B cell (primary cell): ENCODE measurements around the gene SPOCK3. TPM values are rescaled to one million over a fixed set of nuclear protein-coding genes. Genes with fewer than 3 reads are reported as not detected.

Experiments
- ATAC-seq: fragments of 200-7000 bp; cut with Tn5 transposase; one replicate; pipeline ENCODE4 v1.10.0; 2021; ENCODE audit warnings: low read depth, mild to moderate bottlenecking, moderate number of reproducible peaks, moderate library complexity
- CTCF ChIA-PET: fragments of 350-600 bp; sonication (Branson Sonifier 250); formaldehyde crosslinking; loops from one replicate; lab custom pipeline; 2021; ENCODE audit warnings: antibody characterized with exemption, inconsistent platforms; lab: Charles Lee
- POLR2A ChIA-PET: fragments of 350-600 bp; sonication (Branson Sonifier 250); formaldehyde crosslinking; loops from one replicate; lab custom pipeline; 2021; ENCODE audit warnings: antibody characterized with exemption; lab: Charles Lee
- DNase-seq: peaks from one replicate; pipeline ENCODE4 v3.0.0; 2013
- H2AFZ ChIP-seq: 2 replicates; pipeline ENCODE4 v1.6.1; 2012; ENCODE audit warnings: mild to moderate bottlenecking, low read depth, low read length; ENCODE audit not compliant: insufficient read depth, poor library complexity, severe bottlenecking
- H3K27ac ChIP-seq, 2 donors: 1 replicate in 1 of 2; 2 replicates in 1 of 2; pipeline ENCODE4 v1.5.1; 2012 to 2013; ENCODE audit warnings: low read length in 2 of 2, mild to moderate bottlenecking in 2 of 2, moderate library complexity in 1 of 2
- H3K27me3 ChIP-seq, 4 experiments: fragments of 200-600 bp in 1 of 4; sonication (generic) in 1 of 4; replicated peaks in 1 of 4; 1 replicate in 2 of 4; 2 replicates in 2 of 4; pipeline versions ENCODE4 v1.6.1 to v1.7.0; 2013 to 2016; ENCODE audit warnings: low read length in 3 of 4, mild to moderate bottlenecking in 2 of 4, mixed read lengths in 1 of 4, moderate library complexity in 1 of 4; ENCODE audit not compliant: insufficient read depth in 4 of 4, control insufficient read depth in 3 of 4; ENCODE audit errors: control extremely low read depth in 1 of 4
- H3K36me3 ChIP-seq, 2 experiments: replicated peaks in 1 of 2; 1 replicate in 1 of 2; 2 replicates in 1 of 2; pipeline versions ENCODE4 v1.6.1 to v1.7.1; 2013; ENCODE audit warnings: low read length in 1 of 2; ENCODE audit not compliant: insufficient read depth in 2 of 2, control insufficient read depth in 1 of 2; ENCODE audit errors: control extremely low read depth in 1 of 2, extremely low read depth in 1 of 2
- H3K4me1 ChIP-seq, 2 donors: fragments of 200-600 bp in 1 of 2; sonication (generic) in 1 of 2; 1 replicate in 1 of 2; 2 replicates in 1 of 2; pipeline versions ENCODE4 v1.5.1 to v1.6.1; 2013 to 2017; ENCODE audit warnings: low read length in 2 of 2; ENCODE audit not compliant: control insufficient read depth in 2 of 2, insufficient read depth in 2 of 2
- H3K4me2 ChIP-seq: replicated peaks from 2 replicates; pipeline ENCODE3; 2012; ENCODE audit warnings: mild to moderate bottlenecking, low read depth, low read length; ENCODE audit not compliant: poor library complexity, severe bottlenecking
- H3K4me3 ChIP-seq, 5 experiments: fragments of 200-600 bp in 1 of 5; sonication (generic) in 1 of 5; 1 replicate in 3 of 5; 2 replicates in 2 of 5; pipeline versions ENCODE4 v1.5.1 to v1.7.0; 2011 to 2016; ENCODE audit warnings: low read length in 4 of 5, mild to moderate bottlenecking in 4 of 5, low read depth in 2 of 5, control low read depth in 1 of 5, moderate library complexity in 1 of 5; ENCODE audit not compliant: insufficient read depth in 1 of 5; ENCODE audit errors: control extremely low read depth in 1 of 5, extremely low read depth in 1 of 5
- H3K79me2 ChIP-seq: fragments of 200-600 bp; sonication (generic); one replicate; pipeline ENCODE4 v1.6.0; 2016; ENCODE audit warnings: low read length; ENCODE audit not compliant: control insufficient read depth, insufficient read depth
- H3K9ac ChIP-seq: fragments of 200-600 bp; sonication (generic); 2 replicates; pipeline ENCODE4 v1.6.1; 2017; ENCODE audit warnings: mild to moderate bottlenecking, low read length, moderate library complexity
- H3K9me3 ChIP-seq, 3 donors: one replicate each; pipeline versions ENCODE4 v1.6.1 to v1.7.1; 2013; ENCODE audit warnings: low read length in 2 of 3; ENCODE audit not compliant: control insufficient read depth in 2 of 3, insufficient read depth in 1 of 3; ENCODE audit errors: control extremely low read depth in 1 of 3
- H4K20me1 ChIP-seq: 2 replicates; pipeline ENCODE4 v1.6.0; 2012; ENCODE audit warnings: mild to moderate bottlenecking, low read length; ENCODE audit not compliant: insufficient read depth, control insufficient read depth, poor library complexity, severe bottlenecking
- H3K27ac Mint-ChIP-seq: one replicate; pipeline ENCODE4 v1.8.0; 2021; ENCODE audit warnings: mixed read lengths
- H3K27me3 Mint-ChIP-seq: one replicate; pipeline ENCODE4 v1.8.0; 2021; ENCODE audit warnings: mixed read lengths
- H3K4me1 Mint-ChIP-seq: one replicate; pipeline ENCODE4 v1.8.0; 2021; ENCODE audit warnings: mixed read lengths
- H3K4me3 Mint-ChIP-seq: one replicate; pipeline ENCODE4 v1.8.0; 2021; ENCODE audit warnings: mixed read lengths
- H3K9me3 Mint-ChIP-seq: one replicate; pipeline ENCODE4 v1.8.0; 2022; ENCODE audit warnings: mixed read lengths; ENCODE audit not compliant: insufficient read depth
- EZH2 ChIP-seq: IDR thresholded peaks from 2 replicates; pipeline ENCODE4 v1.6.1; 2012; ENCODE audit warnings: borderline replicate concordance, low read depth, mild to moderate bottlenecking, moderate library complexity, low read length; ENCODE audit not compliant: insufficient read depth, poor library complexity, severe bottlenecking
- WGBS: methylation state at CpG from one replicate; pipeline ENCODE4 v1.1.5; 2013; ENCODE audit warnings: missing lambda C conversion rate; ENCODE audit not compliant: insufficient coverage; 5-methylcytosine and 5-hydroxymethylcytosine counted together
- intact Hi-C: fragments of 100-400 bp; cut with micrococcal nuclease; formaldehyde crosslinking; loops from one replicate; pipeline ENCODE4 v1.10.0; 2022
- polyA plus RNA-seq: library from polyadenylated mRNA; depleted of rRNA; stranded (reverse); fragments of >200 nt; gene quantifications from 2 replicates; pipeline ENCODE4 v1.2.3, GENCODE V29; 2012
- total RNA-seq, 2 donors: library from RNA; stranded (reverse); fragments of 120-200 nt in 1 of 2; gene quantifications; 1 replicate in 1 of 2; 2 replicates in 1 of 2; pipeline versions ENCODE4 v1.2.3 to v1.2.4, GENCODE V29; 2013 to 2022
- TF ChIP-seq, protein P1 (sequence below): fragments of 200-600 bp; IDR thresholded peaks from one replicate; pipeline ENCODE4 v1.8.0; 2022; ENCODE audit warnings: antibody characterized with exemption, mild to moderate bottlenecking

SPOCK3 gene
- total and polyA plus RNA-seq, 2 donors (not counting 1 experiment from before 2014, with no cell fraction given) = not detected

DNA sequence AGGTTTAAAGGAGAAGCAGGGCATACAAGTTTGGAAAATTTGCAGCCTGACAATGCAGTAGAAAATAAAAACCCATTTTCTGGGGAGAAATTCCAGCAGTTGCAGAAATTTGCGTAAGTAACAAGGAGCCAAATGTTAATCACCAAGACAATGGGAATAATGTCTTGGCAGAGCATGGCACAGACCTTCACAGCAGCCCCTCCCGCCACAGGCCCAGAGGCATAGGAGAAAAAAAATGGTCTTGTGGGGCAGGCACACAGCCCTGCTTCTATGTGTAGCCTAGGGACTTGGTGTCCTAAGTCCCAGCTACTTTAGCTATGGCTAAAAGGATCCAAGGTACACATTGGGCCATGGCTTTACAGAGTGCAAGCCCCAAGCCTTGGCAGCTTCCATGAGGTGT lies 65.7 kb downstream of the SPOCK3 start:
- H3K4me2 ChIP-seq = no peak overlapping the region
- intact Hi-C loops = no loop called here
- no peak overlapping the region for H3K27ac ChIP-seq

DNA sequence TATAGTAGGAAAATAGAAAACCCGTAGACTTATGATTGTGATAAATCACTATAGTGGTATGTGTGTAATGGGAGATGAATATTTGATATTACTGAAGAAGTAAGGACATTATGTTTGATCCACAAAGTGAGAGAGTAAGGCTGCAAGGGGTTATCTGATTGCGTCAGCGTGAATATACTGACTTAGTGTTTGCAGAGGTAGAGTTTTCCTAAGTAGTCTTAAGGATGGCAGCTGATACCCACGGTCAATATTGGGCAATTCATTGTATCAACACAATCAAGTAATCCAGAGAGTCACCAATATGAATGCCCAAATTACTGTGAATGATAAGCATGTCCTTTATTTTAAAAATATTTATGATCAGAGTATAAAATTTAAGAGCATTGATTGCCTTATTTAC lies 83.7 kb downstream of the SPOCK3 start:
- peaks cover 3% of the 10 kb centered on the region for H3K9me3 Mint-ChIP-seq
- no peak overlapping the region for H3K4me2 ChIP-seq
- POLR2A ChIA-PET = no interaction called here
- no peak overlapping the region for H3K4me3 ChIP-seq
- H2AFZ ChIP-seq = no peak overlapping the region
- ATAC-seq (no peak), DNase-seq (no peak)
- CTCF ChIA-PET = no interaction called here
- no peaks in the 10 kb centered on the region for H3K36me3 ChIP-seq
- no peak overlapping the region for H3K27ac Mint-ChIP-seq
- 100% methylated on average over 1 of the region's 4 CpGs for WGBS
- H3K27ac ChIP-seq = no peak overlapping the region
- no peaks in the 10 kb centered on the region for H3K9me3 ChIP-seq
- no peaks in the 10 kb centered on the region for H3K27me3 ChIP-seq
- no peak overlapping the region for H3K9ac ChIP-seq
- H3K4me3 Mint-ChIP-seq = no peak overlapping the region
- no peaks in the 10 kb centered on the region for H3K4me1 Mint-ChIP-seq
- H3K27me3 Mint-ChIP-seq = no peaks in the 10 kb centered on the region
- no peaks in the 10 kb centered on the region for H4K20me1 ChIP-seq
- intact Hi-C loops = no loop called here
- H3K4me1 ChIP-seq = no peaks in the 10 kb centered on the region
- TF ChIP-seq EZH2 = no peak
- TF ChIP-seq, protein P1, sequence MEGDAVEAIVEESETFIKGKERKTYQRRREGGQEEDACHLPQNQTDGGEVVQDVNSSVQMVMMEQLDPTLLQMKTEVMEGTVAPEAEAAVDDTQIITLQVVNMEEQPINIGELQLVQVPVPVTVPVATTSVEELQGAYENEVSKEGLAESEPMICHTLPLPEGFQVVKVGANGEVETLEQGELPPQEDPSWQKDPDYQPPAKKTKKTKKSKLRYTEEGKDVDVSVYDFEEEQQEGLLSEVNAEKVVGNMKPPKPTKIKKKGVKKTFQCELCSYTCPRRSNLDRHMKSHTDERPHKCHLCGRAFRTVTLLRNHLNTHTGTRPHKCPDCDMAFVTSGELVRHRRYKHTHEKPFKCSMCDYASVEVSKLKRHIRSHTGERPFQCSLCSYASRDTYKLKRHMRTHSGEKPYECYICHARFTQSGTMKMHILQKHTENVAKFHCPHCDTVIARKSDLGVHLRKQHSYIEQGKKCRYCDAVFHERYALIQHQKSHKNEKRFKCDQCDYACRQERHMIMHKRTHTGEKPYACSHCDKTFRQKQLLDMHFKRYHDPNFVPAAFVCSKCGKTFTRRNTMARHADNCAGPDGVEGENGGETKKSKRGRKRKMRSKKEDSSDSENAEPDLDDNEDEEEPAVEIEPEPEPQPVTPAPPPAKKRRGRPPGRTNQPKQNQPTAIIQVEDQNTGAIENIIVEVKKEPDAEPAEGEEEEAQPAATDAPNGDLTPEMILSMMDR = no peak
- no peaks in the 10 kb centered on the region for H3K79me2 ChIP-seq

More for the DNA sequence above, 65.7 kb downstream of the SPOCK3 start:
- ATAC-seq = no peak
- H3K27me3 ChIP-seq = no peaks in the 10 kb centered on the region
- ChIA-PET POLR2A (no interaction called here), CTCF (no interaction called here)
- no peak overlapping the region for H3K4me3 ChIP-seq
- Mint-ChIP-seq H3K27me3 (no peaks in the 10 kb centered on the region), H3K4me1 (no peaks in the 10 kb centered on the region), H3K9me3 (no peaks in the 10 kb centered on the region), H3K4me3 (no peak overlapping the region), H3K27ac (no peak overlapping the region)
- H3K9me3 ChIP-seq = peaks cover 0 to 7% (median 0%) of the 10 kb centered on the region in 3 donors
- DNase-seq = no peak
- no peaks in the 10 kb centered on the region for H3K79me2 ChIP-seq
- no peaks in the 10 kb centered on the region for H3K4me1 ChIP-seq
- 92% methylated on average over 2 of the region's 2 CpGs for WGBS
- no peak for TF ChIP-seq EZH2
- H3K9ac ChIP-seq = no peak overlapping the region
- no peaks in the 10 kb centered on the region for H4K20me1 ChIP-seq
- H3K36me3 ChIP-seq = no peaks in the 10 kb centered on the region
- H2AFZ ChIP-seq = no peak overlapping the region
